GM21390 (cell line): ENCODE results near the gene AGA.
A peak's percentile ranks its signal among the peaks of the same experiment; 100 is the strongest.

Source experiments
- ATAC-seq: cut with Tn5 transposase; IDR thresholded peaks from one replicate; pipeline ENCODE4 v1.9.1; 2021; ENCODE audit not compliant: unreplicated experiment

Gene AGA

DNA sequence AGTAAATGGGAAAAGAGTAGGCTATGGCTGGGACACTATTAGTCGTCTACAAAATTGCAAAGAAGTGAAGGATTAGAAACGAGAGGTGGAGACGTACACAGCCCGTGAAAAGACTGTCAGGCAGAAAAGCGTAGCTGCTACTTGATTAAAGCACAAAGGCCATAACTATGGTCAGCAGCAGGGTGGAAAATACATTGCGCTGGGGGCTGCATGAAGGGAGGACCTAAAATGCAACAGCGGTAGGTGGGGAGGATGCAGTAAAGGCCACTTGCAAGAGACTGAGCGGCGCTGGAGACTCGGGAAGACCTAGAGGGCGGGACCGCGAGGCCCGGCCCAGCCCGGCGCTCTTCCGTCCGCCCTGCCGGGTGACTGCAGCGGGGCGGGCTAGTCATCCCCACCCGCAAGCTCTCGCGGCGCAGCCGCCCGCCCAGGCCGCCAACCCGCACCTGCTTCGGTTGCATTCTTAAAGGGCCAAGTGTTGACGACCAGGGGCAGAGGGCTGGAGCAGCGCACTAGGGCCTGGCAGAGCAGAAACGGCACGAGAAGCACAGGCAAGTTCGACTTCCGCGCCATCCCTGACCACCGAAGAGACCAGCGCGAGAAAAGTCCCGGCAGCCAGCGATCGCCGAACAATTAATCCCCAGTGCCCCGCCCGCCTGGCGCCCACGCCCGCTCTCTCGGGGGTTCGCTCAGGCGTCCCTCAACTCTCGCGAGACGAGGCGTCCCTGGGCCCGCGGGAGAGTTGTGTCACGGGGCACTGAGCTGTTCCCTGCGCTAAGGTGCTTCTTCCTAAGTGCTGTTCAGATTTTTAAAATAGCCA, at the start of gene AGA:
AGA (minus strand) TSS at position 635 of the 820 bp plus-strand sequence; CDS start at position 573, 62 bp downstream.
- ATAC-seq, result peak; percentile 87

DNA sequence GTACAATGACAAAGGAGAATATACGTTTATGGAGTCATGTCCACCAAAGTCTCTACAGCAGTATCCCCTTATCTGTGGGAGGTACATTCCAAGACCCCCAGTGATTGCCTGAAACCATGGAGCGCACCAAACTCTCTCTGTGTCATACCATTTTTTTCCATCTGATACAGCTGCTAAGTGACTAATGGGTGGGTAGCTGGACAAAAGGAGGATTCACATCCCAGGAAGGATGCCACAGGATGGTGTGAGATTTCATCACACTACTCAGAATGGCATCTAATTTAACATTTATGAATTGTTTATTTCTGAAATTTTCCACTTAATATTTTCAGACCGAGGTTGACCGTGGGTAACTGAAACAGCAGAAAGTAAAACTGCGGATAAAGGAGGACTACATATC, 49.8 kb upstream of the AGA start:
- ATAC-seq, result no peak

DNA sequence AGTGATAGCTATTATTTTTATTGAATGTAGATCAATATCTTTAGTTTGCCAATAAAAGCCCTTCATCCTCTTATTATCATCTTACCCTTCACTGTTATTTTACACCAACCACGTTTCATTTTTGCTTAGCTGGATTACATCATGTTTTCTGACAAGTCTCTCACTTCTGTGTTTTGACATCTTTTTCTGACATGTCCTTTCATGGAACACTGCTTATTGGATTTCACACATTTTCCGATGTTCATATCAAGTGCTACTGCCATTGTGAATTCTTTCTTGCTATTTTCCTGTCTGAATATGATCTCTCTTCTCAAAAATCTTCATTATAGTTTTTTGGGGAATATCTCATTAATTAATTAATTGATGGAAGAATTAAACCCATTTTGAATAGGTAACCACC, 48.5 kb upstream of the AGA start:
- ATAC-seq, result no peak

DNA sequence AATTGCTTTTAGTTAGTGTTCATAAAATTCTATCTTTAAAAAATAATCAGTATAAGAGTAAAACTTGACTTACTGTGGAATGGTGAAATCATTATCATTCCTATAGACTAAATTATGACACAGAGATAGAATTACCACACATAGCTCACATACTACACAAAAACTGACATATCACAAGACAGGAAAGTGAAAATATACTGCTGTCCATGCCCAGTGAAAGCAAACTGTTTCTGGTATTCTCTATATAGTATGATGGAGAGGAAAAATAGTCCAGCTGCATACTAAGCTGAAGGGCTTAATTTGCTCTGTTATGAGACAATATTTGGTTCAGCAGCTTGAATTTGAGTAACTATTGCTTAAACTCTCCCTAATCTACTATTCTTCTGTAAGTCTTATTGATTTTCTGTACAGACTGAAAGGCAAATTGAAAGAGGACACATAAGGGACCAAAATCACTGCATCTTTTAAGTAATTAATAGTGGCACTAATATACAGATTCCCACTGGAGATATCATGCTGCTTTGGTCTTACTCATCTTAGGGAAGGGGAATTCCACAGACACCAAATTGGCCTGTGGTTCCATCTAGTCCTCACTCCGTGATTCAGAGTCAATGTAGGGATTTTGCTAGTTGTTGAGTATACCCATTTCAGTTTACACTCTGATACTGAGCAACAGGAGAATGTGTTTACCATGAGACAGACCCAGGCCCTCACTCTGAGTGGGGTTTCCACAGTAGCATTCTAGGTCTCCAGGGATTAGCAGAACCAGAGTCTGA, 47.4 kb upstream of the AGA start:
- no peak for ATAC-seq

DNA sequence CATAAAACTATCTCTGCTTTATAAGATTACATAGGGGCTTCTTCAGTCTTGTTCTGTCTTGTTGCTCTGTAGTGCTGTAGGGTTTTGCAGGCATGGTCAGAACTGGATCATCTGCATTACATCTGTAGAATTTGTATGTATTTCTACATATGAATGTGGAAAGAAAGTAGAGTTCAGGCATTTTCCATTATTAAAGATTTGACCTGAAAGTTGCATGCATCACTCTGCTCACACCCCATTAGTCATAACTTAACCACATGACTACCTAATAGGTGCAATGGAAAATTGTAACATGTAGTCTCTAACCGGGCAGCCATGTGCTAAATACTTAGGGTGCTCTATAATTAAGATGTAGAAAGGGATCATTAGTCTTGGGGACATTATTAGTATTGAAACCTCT, 45.7 kb upstream of the AGA start:
- no peak for ATAC-seq

GRCh38 chr4:177485528-177485927, 43.3 kb upstream of the AGA start:
- no peak for ATAC-seq

DNA sequence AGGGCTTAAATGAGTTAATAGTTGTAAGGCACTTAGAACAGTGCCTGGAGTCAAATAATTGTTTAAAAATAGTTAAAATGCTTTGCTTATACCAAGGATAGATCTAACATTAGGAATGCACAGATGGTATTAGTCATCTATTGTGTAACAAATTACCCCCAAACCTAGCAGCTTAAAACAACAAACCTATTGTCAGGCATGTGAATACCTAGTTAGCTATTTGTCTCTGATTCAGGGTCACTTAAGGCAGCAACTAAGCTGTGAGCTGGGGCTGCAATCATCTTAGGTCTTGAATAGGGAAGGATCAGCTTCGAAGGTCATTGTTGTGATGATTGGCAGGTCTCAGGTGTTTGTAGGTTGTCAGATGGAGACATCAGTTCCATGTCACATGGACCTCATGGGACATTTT, 42.4 kb upstream of the AGA start:
- ATAC-seq, result no peak

DNA sequence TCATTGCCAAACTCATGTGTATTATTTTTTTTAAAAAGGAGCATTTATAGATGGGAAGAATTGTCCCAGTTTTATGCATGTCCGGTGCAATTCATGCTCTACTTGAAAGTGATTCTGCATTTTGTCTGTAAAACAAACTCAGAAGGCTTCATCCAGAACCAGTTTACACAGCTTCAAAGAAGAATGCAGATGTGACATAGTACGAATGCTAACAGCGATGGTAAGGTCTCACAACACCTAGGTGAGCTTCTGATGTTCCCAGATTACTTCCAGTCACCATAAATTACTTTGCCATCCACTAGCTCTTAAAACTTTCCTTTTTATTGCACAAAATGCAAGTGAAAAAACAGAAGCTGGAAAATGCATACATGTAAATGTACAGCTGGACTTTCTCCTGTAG, 41.5 kb upstream of the AGA start:
- no peak for ATAC-seq

GRCh38 chr4:177483271-177483670, 41.0 kb upstream of the AGA start:
- ATAC-seq, result no peak

GRCh38 chr4:177482367-177482766, 40.1 kb upstream of the AGA start:
- ATAC-seq, result no peak

DNA sequence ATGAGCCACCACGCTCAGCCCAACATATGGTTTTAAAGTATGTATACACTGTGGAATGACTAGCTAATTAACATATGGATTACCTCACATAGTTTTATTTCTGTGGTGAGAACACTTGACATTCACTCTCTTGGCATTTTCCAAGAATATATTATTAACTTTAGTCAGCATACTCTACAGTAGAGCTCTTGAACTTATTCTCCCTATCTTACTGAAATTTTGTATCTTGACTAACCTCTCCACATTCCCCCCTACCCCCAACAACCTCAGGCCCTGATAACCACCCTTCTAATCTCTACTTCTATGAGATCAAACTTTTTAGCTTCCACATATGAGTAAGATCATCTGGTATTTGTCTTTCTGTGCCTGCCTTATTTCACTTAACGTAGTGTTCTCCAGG, 38.6 kb upstream of the AGA start:
- no peak for ATAC-seq

GRCh38 chr4:177479063-177479462, 36.8 kb upstream of the AGA start:
- ATAC-seq, result no peak

DNA sequence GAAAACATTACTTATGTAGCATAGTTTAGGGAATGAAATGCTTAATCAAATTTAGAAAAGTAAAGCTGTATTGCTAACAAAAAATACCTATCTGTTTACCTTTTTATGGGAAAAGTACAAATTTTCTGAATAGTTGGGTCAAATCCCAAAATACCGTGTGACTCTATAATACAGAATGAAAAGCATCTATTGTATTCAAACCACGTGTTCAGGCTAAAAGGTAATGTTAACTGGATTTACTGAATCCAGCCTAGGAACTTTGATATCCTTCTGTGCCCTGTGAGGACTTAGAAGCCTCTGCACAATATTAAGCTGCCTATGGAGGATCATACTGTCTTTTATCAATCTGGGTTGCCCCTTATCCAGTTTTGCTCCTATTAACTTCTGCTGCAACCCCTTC, 36.3 kb upstream of the AGA start:
- no peak for ATAC-seq

- ATAC-seq, result no peak
Observed at GRCh38 chr4:177473991-177474390, 31.8 kb upstream of the AGA start.

GRCh38 chr4:177464026-177464425, 21.8 kb upstream of the AGA start:
- no peak for ATAC-seq

DNA sequence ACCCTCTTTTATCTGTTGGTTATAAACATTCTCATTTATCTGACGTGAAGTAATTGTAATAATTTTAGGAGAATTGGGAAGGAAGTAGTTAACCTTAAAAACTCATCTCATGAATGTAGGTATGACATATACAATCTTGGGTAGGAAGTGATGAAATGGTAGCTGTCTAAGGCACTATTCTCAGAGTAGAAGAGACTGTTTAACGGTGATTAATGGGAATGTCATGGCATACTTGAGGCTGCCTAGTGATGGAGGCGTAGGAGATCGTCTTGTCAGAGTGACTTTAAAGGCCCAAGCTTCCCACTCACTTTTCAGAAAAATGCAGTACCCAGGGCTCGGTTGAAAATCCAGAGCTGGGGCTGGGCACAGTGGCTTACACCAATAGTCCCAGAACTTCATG, 19.4 kb upstream of the AGA start:
- ATAC-seq, result no peak

GRCh38 chr4:177460460-177460859, 18.2 kb upstream of the AGA start:
- ATAC-seq, result no peak

DNA sequence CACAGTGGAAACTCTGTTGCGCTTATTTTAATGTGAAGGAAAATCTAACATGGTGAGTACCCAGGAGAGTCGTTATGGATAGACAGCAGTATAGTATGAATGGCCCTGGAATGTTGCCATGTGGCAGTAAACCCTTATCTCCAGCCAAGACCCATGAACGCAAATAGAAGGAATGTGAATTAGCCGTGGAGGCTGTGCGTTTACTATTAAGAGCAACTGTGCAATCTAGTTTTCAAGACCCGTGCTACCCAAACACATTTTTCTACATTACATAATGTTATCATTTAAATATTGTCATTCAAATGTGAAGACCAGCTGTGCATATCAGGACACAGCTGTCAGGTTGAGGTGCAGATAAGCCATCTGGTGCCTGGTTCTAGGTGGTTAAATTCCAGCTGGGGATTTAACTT, 13.3 kb upstream of the AGA start:
- ATAC-seq, result no peak

GRCh38 chr4:177453116-177453515, 10.9 kb upstream of the AGA start:
- no peak for ATAC-seq

DNA sequence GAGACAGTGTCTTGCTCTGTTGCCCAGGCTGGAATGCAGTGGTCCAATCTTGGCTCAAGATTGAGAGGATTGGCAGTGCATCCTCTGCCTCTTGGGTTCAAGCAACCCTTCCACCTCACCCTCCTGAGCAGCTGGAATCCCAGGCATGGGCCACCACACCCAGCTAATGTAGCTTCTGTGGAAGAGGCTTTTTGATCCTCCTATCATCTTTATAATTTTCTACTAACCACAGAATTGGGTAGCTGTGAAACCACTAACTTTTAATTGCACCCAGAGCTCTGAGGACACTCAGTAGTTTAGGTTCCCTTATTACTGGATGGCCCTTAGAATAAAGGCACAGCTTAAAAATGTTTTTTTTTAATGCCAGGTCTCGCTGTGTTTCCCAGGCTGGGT, 8.9 kb upstream of the AGA start:
- no peak for ATAC-seq

DNA sequence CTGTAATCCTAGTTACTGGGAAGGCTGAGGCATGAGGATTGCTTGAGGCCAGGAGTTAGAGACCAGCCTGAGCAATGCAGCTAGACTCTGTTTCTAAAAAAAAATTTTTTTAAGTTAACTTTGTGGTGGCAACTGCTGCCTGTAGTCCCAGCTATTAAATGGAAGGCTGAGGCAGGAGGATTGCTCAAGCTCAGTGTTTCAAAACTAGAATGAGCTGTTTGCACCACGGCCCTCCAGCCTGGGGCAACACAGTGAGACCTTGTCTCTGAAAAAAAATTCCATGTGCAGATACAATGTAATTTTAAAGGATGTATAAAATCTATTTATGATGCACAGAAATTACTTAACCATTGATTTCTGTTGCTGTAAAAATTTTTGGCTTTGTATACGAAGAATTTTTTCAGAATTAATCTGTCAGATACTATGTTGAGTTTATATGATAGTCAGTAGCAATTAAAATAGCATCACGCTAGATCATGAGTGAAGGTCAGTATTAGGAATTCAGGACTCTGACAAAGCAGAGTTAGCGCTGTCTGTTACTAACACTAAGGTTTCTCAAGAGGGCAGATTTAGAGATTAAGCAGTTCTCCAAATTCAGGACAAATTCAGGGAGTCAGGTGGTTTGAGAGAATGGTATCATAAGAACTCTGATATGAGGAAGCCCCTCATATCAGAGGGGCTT, 8.3 kb upstream of the AGA start:
- no peak for ATAC-seq

DNA sequence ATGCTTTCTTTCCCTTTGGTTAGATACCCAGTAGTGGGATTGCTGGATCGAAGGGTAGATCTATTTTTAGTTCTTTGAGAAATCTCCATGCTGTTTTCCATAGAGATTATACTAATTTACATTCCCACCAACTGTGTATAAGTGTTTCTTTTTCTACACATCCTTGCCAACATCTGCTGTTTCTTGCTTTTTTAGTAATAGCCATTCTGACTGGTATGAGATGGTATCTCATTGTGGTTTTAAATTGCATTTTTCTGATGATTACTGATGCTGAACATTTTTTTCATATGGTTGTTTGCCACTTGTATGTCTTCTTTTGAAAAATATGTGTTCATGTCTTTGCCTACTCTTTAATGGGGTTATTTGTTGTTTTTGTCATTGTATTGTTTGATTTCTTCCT, 6.6 kb upstream of the AGA start:
- no peak for ATAC-seq
